M059J (cell line): Measurements from ENCODE around the gene C6orf118. TPM values are rescaled to one million over a fixed set of nuclear protein-coding genes. Genes with fewer than 3 reads are reported as not detected.
A peak's percentile ranks its signal among the peaks of the same experiment; 100 is the strongest.

Experiments
- DNase-seq: peaks from one replicate; pipeline ENCODE4 v3.0.0-alpha.2; 2012; ENCODE audit warnings: low read depth
- total RNA-seq: library from RNA; depleted of rRNA; stranded (reverse); fragments of >200 nt; shearing (Covaris generic); gene quantifications from 2 replicates; pipeline ENCODE4 v1.2.3, GENCODE V29; 2014; rRNA removed

C6orf118 gene
- total RNA-seq = not detected in 2 replicates

GRCh38 chr6:165308926-165309731 lies at the start of gene C6orf118:
C6orf118 (minus strand) TSS chr6:165309605; CDS start chr6:165309586, 19 bp downstream.
- peak; percentile 39 for DNase-seq

GRCh38 chr6:165345700-165346099 lies 36.3 kb upstream of the C6orf118 start:
- no peak for DNase-seq

GRCh38 chr6:165340532-165340931 lies 31.1 kb upstream of the C6orf118 start:
- DNase-seq = no peak

- no peak for DNase-seq
These were observed 16.2 kb upstream of the C6orf118 start for GRCh38 chr6:165325609-165326008.

- DNase-seq = no peak
These were observed 12.2 kb upstream of the C6orf118 start for GRCh38 chr6:165321555-165322145.

GRCh38 chr6:165321150-165321549 lies 11.7 kb upstream of the C6orf118 start:
- DNase-seq = no peak

GRCh38 chr6:165317723-165318122 lies 8.3 kb upstream of the C6orf118 start:
- no peak for DNase-seq

- no peak for DNase-seq
These were observed 2.5 kb downstream of the C6orf118 start for GRCh38 chr6:165306955-165307354.

- no peak for DNase-seq
These were observed 7.8 kb downstream of the C6orf118 start for GRCh38 chr6:165301372-165302246.

- DNase-seq = no peak
These were observed 8.9 kb downstream of the C6orf118 start for GRCh38 chr6:165300422-165300936.

GRCh38 chr6:165298875-165299274 lies 10.5 kb downstream of the C6orf118 start:
- no peak for DNase-seq

GRCh38 chr6:165298402-165298801 lies 11.0 kb downstream of the C6orf118 start:
- no peak for DNase-seq

GRCh38 chr6:165292657-165293056 lies 16.7 kb downstream of the C6orf118 start:
- DNase-seq = no peak

GRCh38 chr6:165274611-165275010 lies 34.8 kb downstream of the C6orf118 start:
- no peak for DNase-seq

GRCh38 chr6:165272585-165272984 lies 36.8 kb downstream of the C6orf118 start:
- DNase-seq = no peak

- DNase-seq = no peak
These were observed 40.4 kb downstream of the C6orf118 start for GRCh38 chr6:165268987-165269386.

- no peak for DNase-seq
These were observed 42.8 kb downstream of the C6orf118 start for GRCh38 chr6:165266621-165267020.

GRCh38 chr6:165266191-165266590 lies 43.2 kb downstream of the C6orf118 start:
- no peak for DNase-seq

- no peak for DNase-seq
These were observed 48.9 kb downstream of the C6orf118 start for GRCh38 chr6:165260462-165260861.

- DNase-seq = no peak
These were observed 59.6 kb downstream of the C6orf118 start for GRCh38 chr6:165249808-165250207.

- DNase-seq = no peak
These were observed 63.7 kb downstream of the C6orf118 start for GRCh38 chr6:165245701-165246100.

GRCh38 chr6:165245287-165245686 lies 64.1 kb downstream of the C6orf118 start:
- peak; percentile 19 for DNase-seq
